HG02642 (cell line): Measurements from ENCODE around the gene DYNC1I2.
"Not testable (repeated sequence)": the region's sequence is repeated elsewhere in the genome, so short reads cannot be mapped to it uniquely, and the experiment has no call there.

Experiments used
- ATAC-seq: cut with Tn5 transposase; IDR thresholded peaks from one replicate; pipeline ENCODE4 v1.9.1; 2021; ENCODE audit warnings: mild to moderate bottlenecking; ENCODE audit not compliant: unreplicated experiment, poor library complexity

DYNC1I2 gene

DNA sequence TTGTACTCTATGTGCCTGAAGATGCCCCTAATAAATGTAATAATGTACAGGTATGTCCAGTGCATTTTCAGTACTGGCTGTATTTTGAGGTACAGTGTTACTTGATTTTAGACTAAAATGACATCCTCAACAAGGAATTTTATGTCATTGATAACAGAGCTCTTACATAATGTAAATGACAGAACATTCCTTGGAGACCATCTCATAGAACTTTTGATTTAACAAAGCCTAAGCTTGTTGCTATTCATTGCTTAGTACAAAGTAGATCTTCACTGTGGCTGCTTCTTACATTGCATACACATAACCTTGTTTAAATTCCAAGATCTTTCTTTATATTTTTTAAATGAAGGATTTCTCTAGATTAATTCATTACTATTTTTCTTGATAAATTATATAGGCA lies 24.1 kb downstream of the DYNC1I2 start:
- no peak for ATAC-seq

DNA sequence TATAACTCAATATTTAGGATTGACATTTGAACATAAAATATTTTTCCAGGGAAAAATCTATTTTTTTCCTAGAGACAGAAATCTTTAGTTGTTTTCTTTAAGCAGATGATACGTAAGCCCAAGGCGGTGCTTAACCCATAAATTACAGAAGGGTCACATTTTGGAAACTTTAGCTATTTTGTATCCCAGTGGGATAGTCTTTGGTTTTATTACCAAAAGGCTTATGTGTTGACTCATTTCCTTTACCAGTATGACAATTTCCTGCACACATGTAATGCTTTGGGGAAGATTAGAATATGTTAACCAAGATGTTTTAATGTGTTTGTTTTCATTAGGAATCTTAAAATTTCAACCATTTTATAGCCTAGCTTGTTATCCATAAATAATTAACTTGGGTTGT lies 24.8 kb downstream of the DYNC1I2 start:
- ATAC-seq, result no peak

DNA sequence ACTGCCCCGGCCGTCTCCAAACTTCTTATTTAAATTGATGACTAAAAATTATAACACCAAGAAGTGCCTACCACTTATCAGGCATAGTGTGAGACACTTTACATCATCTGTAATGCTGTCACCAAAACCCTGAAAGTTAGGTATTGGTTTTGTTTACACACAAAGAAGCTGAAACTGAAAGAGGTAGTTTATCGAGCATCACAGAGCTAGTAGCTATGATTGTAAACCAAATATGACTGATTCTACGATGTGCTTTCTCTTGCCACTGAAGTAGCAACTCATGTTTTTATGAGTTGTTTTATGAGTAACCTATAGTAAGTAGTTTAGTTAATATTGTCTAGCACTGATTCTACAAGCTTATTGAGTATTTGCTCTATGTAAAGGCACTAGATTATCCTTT lies 31.5 kb downstream of the DYNC1I2 start:
- peak; percentile 64 for ATAC-seq

DNA sequence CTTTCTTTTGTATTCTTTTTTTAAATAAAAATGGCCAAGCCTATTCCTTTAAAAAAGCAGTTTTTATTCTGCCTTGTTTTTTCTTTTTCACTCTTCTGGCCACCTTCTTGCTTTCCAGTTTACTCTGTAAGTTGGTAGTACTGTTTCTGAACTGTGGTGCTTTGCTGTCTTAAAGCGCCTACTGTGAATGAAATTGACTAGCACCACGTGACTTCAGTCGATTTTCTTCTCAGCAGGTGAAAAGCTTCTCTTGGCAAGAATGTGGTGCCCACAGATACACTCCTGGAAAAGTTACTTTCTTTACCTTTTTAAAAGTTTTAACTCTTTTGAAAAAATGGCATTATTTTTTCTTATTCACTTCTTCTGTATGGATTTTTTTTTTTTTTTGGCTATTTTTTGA lies 32.4 kb downstream of the DYNC1I2 start:
- no peak for ATAC-seq

DNA sequence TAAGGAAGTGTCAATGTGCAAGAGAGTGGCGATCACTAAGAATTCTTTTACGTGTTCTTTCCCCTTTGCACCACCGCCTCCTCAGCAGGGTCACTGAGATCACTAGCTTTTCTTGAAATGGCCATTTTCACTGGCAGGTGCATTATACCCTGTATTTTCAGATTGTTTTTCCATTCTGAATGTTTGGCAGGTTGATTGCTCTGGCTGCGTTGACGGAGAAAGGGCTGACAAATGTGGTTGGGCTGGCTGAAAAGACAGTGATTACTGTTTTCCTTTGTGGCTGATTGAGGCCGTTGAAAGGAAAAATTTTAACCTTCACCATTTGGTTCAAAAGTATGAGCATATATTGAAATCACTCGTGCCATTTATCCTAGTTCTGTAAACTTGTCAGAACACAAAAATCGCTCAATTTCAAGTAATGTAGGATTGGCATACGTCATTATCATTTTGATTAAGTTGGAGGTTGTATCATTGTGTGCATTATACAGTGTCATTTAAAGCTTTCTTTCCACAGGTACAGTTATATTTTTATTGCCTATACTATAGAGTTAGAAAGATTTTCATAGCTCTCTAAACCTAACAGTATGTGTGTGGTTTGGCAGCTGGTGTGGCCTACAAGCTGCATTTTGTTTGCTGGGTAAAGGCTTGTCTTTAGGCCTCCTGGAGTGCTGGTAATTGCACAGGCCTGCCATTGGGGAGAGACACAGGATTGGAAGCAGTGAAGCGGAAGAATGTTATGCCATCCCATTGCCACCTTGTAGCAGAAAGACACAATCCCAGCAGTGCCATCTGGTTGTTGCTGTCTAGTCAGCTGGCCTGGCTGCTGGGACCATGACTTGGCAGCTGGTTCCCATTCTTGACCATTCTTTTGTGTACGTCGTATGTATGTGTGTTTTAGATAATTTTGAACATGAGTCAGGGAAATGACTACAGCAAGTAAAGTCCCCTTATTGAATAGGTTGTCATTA lies 36.7 kb downstream of the DYNC1I2 start:
- no peak for ATAC-seq

DNA sequence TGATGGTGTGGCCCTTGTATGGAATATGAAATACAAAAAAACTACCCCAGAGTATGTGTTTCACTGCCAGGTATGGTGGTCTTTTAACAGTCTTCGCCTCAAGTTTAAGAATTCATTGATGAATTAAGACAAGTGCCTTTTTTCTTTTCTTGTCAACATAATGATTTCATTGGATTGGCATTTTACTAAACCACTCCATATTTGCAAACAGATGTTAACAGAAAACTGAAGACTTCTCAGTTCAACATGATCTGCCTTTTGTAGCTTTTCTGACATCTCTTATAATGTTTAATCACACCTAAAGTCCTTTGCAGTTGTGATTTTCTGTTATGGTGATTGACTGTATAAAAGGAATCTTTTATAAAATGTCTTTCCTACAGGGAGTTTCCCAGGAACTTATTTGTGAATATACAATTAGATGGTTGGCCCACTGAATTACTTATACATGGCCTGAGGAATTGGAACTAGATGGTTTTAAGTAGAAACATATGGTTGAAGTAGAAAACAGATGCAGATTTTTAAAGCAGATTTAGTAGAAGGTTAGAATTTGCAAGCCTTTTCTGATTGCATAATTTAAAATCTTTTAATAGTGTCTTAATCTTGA lies 39.7 kb downstream of the DYNC1I2 start:
- ATAC-seq, result no peak

DNA sequence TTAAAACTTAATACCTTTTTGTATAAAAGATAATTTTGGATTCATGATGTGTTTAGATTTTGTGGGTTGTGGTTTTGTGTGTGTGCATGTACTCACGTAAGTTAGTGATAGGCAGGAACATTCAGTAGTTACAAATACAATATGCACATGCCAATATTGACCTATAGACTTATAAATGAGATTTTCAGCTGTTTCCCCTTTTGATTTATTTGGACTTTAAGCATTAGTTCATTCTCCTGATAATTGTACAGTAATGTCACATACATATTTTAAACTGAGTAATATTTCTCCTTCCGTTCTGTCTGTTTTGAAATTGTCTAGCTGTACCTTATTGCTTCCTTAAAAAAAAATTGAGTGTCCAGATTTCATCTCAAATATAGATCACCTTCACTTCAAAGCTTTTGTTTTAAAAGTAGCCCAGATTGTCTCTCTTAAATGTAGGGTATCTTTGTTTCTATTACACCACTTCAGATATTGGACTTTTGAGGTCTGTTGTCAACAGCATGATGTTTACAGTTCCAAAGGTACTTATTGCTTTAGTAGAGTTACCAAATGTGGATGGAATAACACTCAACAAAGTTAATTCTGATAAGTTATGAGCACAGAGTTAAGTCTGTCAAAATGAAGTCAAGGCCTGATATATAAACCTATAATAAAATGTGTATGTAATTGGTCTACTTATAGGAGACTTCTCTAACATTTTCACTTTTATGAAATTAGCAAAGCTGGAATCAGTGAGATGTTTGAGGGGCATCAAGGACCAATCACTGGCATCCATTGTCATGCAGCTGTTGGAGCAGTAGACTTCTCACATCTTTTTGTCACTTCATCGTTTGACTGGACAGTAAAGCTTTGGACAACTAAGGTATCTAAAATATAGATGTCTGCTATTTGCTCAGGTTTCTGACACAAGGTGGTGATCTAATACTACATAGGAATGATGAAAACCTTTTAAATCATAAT lies 42.0 kb downstream of the DYNC1I2 start:
- ATAC-seq, result no peak

DNA sequence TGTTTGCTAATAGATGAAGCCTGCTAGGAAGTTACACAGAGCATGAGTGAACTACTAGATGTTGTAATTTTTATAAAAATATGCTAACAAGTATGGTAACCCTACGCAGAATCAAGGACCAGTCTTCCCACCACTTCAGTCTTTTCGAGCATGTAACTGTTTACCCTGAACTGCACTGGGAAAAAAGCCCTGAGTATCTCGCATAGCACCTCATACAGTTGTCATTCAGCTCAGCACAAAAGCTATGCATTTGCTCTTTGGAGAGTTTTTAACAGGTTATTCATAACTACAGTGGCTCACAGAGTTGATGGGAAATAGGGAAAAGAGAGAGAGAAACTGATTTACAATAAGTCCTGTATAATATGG lies 42.7 kb downstream of the DYNC1I2 start:
- ATAC-seq, result no peak

DNA sequence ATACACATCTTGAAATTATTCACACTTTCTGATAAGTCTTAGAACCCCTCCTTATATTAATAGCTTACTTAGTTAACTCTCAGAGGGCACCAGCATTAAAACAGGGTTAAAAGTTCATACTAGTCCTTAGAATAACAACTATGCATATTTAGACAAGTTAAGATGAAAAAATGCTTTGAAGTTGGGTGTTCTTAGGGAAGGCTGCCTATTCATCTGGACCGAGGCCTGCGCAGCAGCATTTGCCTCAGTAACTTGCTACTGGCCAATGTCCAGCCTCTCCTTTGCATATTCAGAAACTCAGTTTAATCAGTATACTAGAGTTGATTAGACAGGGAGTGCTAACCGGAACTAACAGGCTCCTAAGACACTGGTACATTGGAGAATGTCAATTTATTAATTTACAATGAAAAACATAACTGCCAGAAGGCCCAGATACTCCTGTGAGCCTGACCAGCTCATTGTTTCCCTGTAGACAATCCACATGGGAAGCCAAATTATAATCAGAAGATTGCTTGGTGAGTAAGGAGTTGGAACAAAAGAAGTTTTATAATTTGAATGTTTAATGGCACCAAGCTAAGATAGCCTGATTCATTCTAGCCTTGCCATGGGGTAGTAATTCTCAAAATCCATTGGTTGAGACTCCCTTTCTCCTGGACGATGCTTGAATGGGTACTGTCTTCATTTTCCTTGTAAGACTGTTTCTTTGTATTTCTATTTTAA lies 48.9 kb downstream of the DYNC1I2 start:
- ATAC-seq, result no peak

DNA sequence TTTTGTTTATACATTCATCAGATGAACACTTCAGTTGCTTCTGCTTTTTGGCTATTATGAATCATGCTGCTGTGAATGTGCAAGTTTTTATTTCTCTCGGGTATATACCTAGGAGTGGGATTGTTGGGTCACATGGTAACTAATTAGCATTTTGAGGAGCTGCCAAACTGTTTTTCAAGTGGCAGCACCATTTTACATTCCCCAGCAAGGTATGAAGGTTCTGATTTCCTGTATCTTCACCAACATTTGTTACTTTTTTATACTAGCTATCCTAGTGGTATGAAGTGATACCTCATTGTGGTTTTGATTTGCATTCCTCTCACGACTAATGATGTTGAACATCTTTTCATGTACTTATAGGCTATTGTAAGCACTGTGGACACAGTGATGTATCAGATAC lies 53.9 kb downstream of the DYNC1I2 start:
- ATAC-seq, result no peak

DNA sequence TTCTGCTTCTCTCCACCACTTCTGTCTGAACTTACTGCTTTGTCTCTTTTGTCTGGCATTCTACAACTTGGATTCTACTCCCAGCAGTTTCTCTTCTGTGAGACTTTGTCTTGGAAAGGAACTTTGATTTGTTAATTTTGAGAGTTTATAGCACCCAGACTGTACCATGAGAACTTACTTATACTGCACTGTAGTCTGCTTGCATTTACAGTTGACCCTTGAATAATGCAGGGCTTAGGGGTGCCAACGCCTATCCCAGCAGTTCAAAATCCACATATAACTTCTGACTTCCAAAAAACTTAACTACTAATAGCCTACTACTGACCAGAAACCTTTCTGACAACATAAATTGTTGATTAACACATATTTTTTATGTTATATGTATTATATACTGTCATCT lies 55.5 kb downstream of the DYNC1I2 start:
- no peak for ATAC-seq

DNA sequence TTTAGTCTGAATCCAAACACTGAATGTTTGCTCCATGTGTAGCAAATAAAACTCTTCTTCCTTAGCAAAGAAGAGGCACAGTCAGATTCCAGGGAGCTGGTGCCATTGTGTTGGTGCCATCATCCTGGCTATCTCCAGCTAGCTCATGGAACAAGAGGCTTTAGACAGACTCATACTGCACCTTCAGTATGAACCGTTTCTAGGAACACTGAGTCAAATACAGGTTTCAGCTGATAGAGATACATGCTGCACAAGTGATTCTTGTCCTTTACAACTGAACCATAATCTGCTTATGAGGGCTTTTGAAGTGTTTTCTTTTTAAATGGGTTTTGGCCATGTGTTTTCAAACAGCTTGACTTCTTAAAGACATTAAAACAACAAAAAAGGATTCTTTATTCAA lies 57.9 kb downstream of the DYNC1I2 start:
- ATAC-seq, result no peak

DNA sequence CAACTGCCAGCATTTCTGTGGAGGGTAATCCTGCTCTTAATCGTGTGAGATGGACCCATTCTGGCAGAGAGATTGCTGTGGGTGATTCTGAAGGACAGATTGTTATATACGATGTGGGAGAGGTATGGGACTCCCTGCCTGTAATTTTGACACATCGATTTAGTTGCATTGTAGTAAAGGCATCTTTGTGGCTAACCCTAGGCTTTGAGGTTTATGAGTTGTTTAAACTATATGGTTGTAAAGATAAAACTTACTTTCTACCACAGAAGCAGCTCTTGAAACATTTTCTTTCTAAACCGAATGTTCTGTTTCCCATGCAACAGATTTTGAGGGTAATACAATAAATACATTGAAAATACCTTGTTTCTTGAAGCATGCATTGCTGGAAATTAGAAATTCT lies 58.5 kb downstream of the DYNC1I2 start:
- no peak for ATAC-seq

DNA sequence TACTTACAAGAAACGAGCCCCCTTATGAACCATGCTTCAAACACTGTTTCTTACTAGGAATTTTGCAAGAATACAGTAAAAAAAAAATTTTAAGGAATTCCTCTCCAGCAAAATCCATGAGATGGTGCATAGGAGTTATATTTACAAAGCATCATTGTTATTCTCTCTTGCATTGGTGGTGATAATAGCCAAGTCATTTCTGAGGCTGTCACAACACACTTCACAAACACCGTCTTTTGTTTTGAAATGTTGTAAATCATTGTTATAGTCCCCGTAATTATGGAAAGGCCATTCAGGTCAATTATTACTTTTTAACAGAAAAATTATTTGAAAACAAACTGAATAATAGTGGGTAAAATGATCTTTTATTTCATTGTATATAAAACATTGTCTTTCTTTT lies 60.1 kb downstream of the DYNC1I2 start:
- no peak for ATAC-seq

DNA sequence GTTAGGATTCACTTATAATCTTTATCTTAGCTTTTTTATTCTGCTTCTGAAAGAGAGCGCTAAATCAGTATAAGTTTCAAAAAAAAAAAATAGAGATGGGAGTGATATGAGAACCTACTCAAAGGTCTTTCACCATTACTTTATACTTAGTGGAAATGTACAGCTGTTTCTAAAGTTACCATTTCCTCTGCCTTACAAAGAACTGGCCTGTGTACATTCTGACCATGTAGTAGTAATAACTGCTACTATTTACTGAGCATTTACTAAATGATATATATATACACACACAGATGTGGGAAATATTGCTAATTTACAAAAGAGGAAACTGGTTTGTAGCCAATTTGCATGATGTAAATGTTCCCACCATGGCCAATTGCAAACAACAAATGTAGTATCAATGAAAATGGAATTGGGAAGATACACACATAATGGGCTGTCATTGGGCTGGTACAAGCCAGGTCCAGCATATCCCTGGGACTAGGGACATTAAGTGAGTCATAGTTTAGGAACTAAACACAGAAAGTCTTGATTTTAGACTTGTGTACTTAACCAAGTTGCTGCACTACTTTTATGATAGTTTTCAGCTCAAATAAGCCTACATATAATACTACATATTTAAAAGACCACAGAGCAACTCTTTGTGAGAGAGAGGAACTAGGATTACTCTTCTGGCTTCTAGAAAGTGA lies 67.1 kb downstream of the DYNC1I2 start:
- no peak for ATAC-seq

DNA sequence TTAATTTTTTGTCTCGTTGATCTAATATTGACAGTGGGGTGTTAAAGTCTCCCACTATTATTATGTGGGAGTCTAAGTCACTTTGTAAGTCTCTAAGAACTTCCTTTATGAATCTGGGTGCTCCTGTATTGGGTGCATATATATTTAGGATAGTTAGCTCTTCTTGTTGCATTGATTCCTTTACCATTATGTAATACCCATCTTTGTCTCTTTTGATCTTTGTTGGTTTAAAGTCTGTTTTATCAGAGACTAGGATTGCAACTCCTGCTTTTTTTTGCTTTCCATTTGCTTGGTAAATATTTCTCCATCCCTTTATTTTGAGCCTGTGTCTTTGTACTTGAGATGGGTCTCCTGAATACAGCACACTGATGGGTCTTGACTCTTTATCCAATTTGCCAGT lies 71.5 kb downstream of the DYNC1I2 start:
- not testable (repeated sequence) for ATAC-seq

DNA sequence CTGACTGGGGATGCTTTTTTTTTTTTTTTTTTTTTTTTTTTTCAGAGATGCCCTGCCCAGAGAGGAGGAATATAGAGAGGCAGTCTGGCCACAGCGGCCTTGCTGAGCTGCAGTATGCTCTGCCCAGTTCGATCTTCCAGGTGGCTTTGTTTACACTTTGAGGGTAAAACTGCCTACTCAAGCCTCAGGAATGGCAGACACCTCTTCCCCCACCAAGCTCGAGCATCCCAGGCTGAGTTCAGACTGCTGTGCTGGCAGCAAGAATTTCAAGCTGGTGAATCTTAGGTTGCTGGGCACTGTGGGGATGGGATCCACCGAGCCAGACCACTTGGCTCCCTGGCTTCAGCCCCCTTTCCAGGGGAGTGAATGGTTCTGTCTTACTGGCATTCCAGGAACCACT lies 73.9 kb downstream of the DYNC1I2 start:
- not testable (repeated sequence) for ATAC-seq

DNA sequence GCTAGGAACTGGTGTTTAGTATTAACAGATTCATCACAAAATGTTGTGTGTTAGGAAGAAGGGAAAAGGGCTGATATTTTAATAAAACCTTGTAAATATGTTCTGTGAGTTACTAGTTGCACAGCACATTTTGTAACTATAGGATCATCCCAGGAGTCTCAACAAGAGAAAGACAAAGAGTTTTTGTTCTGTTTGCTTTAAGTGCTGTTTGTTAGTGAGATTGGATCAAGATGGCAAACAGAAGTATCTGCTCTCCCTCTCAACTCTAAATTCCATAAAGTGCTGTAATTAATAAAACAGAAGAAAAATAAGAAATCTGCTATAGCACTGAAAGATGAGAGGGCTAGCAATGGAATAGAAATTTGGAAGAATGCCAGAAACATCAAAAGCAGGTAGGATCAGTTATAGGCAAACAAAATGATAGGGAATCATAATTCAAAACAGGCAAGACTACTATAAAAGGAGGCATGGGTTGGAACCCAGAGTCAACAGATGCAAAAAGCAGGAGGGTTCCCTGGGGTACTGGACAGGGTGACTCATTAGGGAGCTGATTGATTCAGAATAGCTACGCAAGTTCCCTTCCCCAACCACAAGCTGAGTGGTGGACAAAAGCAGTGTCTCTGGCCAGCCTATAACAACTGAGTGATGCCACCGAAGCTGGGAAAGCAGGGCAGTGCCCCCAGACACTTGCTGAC lies 75.8 kb downstream of the DYNC1I2 start:
- no peak for ATAC-seq

DNA sequence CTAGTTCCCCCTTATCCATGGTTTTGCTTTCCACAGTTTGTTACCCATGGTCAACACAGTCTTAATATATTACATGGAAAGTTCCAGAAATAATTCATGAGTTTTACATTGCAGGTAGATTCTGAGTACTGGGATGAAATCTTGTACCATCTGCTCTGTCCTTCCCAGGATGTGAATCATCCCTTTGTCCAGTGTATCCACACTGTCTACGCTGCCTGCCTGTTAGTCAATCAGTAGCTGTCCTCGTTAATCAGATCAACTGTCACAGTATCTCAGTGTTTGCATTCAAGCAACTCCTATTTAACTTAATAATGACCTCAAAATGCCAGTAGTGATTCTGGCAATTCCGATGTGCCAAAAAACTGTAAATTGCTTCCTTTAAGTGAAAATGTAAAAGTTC lies 76.3 kb downstream of the DYNC1I2 start:
- no peak for ATAC-seq
